Cardiac fibroblast (primary cell): ENCODE results near the gene ZSWIM8.

Source experiments
- DNase-seq, 2 donors: peaks; one replicate each; pipeline versions ENCODE4 v3.0.0 to v3.0.0-alpha.2; 2010; ENCODE audit warnings: low read depth in 2 of 2
- H3K4me3 ChIP-seq, 2 donors: replicated peaks in 1 of 2; 1 replicate in 1 of 2; 2 replicates in 1 of 2; pipeline ENCODE4 v1.5.1; 2011; ENCODE audit warnings: low read depth in 2 of 2, low read length in 2 of 2, mild to moderate bottlenecking in 2 of 2, moderate library complexity in 1 of 2
- CTCF ChIP-seq: IDR thresholded peaks from one replicate; pipeline ENCODE4 v1.5.1; 2011; ENCODE audit warnings: low read depth, mild to moderate bottlenecking, low read length, inconsistent platforms

ZSWIM8 gene

GRCh38 chr10:73838008-73838567 is 52.7 kb downstream of the ZSWIM8 start:
- TF ChIP-seq CTCF, result no peak
- H3K4me3 ChIP-seq, result no peak overlapping the region
- DNase-seq, result no peak

- peak in 1 of 2 donors; percentile 44 for DNase-seq
- no peak for TF ChIP-seq CTCF
- no peak overlapping the region for H3K4me3 ChIP-seq
Observed at GRCh38 chr10:73838827-73839226, 53.4 kb downstream of the ZSWIM8 start.

- H3K4me3 ChIP-seq, result no peak overlapping the region
- DNase-seq, result no peak
- no peak for TF ChIP-seq CTCF
Observed at GRCh38 chr10:73839276-73839966, 54.0 kb downstream of the ZSWIM8 start.

GRCh38 chr10:73840056-73840402 is 54.6 kb downstream of the ZSWIM8 start:
- H3K4me3 ChIP-seq, result no peak overlapping the region
- peak in 1 of 2 donors; percentile 14 for DNase-seq
- TF ChIP-seq CTCF, result no peak

GRCh38 chr10:73840403-73841060 is 55.1 kb downstream of the ZSWIM8 start:
- no peak for TF ChIP-seq CTCF
- H3K4me3 ChIP-seq, result no peak overlapping the region
- no peak for DNase-seq

- no peak for TF ChIP-seq CTCF
- no peak for DNase-seq
- H3K4me3 ChIP-seq, result no peak overlapping the region
Observed at GRCh38 chr10:73841061-73841421, 55.6 kb downstream of the ZSWIM8 start.
